ENCODE measurements around the gene CD247. TPM values are rescaled to one million over a fixed set of nuclear protein-coding genes. Genes with fewer than 3 reads are reported as not detected.

The CD247 gene
- total RNA-seq, 1 donor from 2014 or later = not detected

- no peak for DNase-seq (ENCODE audit: low read depth)
Observed at GRCh38 chr1:167463875-167464575, 54.3 kb downstream of the CD247 start.

- DNase-seq (ENCODE audit: low read depth) = no peak
Observed at GRCh38 chr1:167463080-167463479, 55.2 kb downstream of the CD247 start.

DNA sequence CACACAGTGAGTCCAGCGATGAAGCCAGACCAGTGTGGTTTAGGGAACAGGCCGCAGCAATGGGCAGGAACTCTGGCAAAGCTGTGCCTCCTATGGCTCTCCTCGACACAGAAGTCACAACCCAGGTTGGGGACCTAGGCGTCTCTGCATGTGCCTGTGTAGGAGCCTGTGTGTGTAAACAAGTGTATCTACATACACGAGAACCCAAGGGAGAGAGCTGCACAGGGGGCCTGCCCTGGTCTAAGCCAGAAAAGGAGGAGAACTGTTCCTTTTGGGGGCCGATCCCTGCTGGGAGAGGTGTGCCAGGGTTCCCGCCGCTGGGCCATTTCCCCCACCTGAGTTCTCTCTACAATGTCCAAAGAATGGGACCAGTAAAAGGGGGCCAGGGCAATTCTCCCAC, 56.0 kb downstream of the CD247 start:
- no peak for DNase-seq (ENCODE audit: low read depth)

- no peak for DNase-seq (ENCODE audit: low read depth)
Observed at GRCh38 chr1:167460836-167461235, 57.5 kb downstream of the CD247 start.

GRCh38 chr1:167457936-167458584, 60.3 kb downstream of the CD247 start:
- no peak for DNase-seq (ENCODE audit: low read depth)

- no peak for DNase-seq (ENCODE audit: low read depth)
Observed at GRCh38 chr1:167456926-167457325, 61.4 kb downstream of the CD247 start.

DNA sequence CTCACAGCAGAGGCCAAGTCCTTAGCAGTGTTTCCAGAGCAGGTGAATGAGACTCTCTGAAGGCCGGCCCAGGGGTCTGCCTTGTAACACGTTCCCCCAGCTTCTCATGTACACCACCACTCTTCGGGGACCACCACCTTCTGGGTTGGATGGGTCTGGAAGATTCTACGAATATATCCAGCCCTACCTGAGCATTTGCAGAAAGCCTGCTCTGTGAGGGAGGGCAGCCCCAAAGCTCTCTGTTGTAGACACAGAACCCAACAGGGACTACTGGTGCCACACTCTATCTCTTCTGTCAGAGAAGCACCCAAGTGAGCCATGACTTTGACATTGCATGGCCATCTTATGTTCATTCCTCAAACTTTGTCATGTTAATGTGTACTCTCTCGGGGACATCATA, 61.8 kb downstream of the CD247 start:
- DNase-seq (ENCODE audit: low read depth) = no peak

DNA sequence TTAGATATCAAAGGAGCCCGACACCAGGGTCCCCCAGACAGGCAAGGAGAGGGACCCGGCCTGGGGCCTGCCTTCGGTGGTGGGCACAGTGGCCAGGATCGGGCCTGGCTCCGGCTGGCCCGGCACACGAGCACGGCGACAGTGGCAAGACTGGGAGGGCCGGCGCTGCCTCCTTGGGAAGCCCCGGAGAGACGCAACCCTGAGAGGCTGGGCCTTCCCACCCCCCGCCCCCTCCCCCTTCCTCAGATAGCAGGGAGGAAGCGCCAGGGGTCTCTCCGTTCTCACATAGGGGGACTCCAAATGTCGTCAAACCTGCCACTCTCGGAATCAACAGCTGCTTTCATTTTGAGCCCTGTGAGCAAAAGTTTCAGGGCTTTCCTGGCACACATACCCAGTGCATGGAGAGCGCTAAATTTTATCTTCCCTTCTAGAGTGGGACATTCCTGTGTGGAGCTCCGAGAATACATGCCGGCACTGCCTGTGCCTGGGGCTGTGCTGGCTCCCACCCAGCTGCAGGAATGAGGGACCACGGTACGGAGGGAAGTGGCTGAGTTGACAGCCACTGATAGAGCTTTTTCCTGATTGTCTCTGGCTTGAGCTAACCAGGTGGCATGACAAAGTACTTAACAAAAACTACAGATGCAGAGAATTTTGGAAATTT, 62.4 kb downstream of the CD247 start:
- peak; percentile 49 for DNase-seq (ENCODE audit: low read depth)

DNA sequence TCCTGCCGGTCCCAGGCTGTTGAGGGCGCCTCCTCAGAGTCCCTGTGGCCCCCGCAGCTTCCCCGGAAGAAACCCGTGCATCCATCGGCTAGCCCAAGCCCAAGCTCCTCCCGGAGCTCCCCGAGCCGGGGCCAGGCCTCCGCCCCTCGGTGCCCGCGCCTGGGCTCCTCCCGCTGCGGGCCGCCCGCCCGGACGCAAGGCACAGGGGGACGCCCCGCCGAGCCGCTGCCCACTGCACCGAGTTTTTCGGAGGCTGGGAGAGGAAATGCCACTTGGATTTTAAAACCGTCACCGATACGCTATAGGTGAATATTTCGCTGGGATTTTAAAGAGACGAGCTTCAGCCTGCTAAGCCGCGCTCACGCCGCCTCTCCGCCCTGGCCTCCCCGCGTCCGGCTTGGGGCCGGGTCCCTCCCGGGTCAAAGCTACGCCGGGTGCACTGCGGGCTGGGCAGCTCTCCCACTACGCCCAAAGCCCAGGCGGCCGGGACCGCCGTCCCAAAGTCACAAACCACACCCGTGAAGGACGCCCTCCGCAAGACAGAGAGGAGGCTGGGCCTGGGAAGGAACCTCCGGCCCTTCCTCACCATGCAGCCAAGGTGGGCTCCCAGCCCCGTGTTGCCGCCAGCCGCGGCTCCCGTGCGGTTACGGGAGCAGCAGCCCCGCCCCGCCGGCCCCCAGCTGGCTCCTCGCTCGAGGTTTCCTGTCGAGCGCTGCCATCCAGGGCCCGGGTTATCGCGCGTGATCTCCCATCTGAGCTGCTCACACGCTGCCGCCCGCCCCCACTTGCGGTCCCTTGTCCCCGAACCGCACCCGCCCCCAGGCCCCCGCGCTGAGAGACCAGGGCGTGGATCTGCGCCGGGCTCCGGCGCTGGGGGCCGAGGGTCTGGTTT, 63.2 kb downstream of the CD247 start:
- peak; percentile 69 for DNase-seq (ENCODE audit: low read depth)

GRCh38 chr1:167454304-167454893, 63.9 kb downstream of the CD247 start:
- DNase-seq (ENCODE audit: low read depth) = no peak

GRCh38 chr1:167453123-167453522, 65.2 kb downstream of the CD247 start:
- no peak for DNase-seq (ENCODE audit: low read depth)

- no peak for DNase-seq (ENCODE audit: low read depth)
Observed at GRCh38 chr1:167452483-167452882, 65.8 kb downstream of the CD247 start.

GRCh38 chr1:167450843-167451242, 67.5 kb downstream of the CD247 start:
- DNase-seq (ENCODE audit: low read depth) = no peak

DNA sequence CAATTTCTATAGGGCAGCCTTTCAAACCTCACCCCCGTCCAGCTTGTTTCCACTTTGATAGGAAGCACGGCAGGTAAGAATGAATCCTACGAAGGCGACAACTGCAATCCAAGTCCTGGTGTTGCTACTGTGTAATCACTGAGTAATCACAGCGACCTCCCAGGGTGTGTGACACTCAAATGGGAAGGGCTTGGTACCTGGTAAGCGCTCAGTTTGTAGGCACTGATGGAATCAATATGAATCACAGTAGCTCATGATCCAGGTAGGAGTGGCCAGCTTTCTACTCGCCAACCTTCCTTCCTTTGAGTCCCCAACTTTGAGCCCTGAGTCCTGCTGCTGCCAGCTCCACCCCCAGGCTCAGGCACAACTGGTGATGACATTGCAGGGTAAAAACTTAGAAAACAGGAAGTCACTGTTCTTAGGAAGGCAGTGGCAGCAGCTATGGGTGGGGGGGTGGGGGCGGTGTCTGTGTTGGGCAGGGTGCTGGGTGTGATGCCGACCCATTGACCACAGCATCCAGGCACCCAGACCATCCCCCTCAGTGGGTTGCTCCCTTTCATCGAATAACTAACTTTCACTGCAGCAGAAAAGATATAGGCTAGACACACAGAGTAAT, 70.7 kb downstream of the CD247 start:
- DNase-seq (ENCODE audit: low read depth) = no peak

GRCh38 chr1:167446966-167447365, 71.4 kb downstream of the CD247 start:
- no peak for DNase-seq (ENCODE audit: low read depth)

DNA sequence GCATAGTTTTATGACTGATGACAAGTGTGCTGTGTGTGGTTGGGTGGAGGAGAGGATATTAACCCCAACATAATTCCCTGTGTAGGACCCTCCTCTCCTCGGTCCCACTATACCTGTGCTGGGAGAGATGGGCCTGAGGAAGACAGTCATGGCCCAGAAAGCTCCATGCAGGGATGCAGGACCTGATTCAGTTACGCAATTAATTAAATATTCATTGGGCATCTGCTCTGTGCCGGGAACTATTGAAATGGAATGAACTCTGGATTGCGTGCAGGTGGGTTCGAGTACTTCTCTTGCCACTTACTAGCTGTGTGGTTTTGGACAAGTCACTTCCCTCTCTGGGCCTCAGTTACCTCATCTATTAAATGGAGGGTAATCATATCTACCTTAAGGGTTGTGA, 74.6 kb downstream of the CD247 start:
- no peak for DNase-seq (ENCODE audit: low read depth)

- no peak for DNase-seq (ENCODE audit: low read depth)
Observed at GRCh38 chr1:167442854-167443565, 75.3 kb downstream of the CD247 start.

DNA sequence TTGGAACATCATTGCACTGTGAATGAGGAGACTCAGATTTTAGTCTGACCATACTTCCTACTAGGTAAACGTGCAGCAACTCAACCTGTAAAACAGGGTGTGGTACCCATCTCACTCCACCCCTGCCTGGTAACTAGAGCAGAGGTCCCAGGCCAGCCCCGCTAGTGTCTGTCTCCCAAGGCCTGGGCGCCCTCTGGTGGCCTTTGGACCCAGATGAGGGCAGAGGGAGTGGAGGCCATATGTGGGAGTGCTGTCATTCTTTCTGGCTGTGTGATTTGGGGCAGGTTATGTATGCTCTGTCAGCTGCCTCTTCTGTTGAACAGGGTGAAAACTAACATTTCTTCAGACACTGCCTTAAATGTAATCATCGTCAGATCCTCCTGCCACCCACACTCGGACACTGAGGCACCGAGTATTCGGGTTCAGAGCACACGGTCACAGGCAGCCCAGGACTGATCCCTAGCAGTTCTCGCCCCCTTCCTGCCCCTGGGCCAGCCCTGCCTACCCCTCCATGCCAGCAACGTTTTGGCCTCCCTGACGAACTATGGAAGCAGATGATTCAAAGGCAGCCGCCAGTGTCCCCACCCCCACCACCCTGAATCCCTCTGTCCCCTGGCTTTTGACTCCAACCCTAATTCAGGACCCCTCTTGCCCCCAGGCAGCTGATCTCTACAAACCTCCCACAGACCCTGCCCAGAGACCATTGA, 76.0 kb downstream of the CD247 start:
- DNase-seq (ENCODE audit: low read depth) = peak; percentile 87

- no peak for DNase-seq (ENCODE audit: low read depth)
Observed at GRCh38 chr1:167441222-167441621, 77.1 kb downstream of the CD247 start.

Data from myocyte (in vitro differentiated cells).